ENCODE results near the gene TTC29. TPM values are rescaled to one million over a fixed set of nuclear protein-coding genes. Genes with fewer than 3 reads are reported as not detected.
"Not testable (repeated sequence)": the region's sequence is repeated elsewhere in the genome, so short reads cannot be mapped to it uniquely, and the experiment has no call there.

Gene TTC29
- total RNA-seq, 1 donor: under 0.01 TPM

DNA sequence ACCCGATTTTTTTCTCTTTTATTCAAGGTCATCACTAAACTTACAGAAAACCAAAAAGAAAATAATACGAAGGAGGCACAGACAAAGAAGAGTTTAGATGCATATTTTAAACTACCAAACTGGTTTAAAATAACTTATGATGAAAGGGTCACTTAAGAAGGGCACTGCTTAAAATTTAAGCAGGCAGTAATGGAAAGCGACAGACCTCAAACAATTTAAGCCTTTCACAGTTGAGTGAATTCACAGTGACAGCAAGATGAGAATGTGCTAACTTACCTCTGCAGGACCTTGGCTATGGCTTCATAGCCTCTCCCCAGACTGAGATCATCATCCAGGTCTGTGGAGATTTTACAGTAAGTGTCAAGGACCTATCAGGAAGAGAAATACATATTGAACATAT lies 112.1 kb downstream of the TTC29 start:
- Histone ChIP-seq H3K4me2 (ENCODE audit: insufficient read depth, low read length) (no peak overlapping the region), H2AFZ (ENCODE audit: low read length) (no peak overlapping the region), H3K4me3 (ENCODE audit: insufficient read depth, low read length) (no peak overlapping the region), H3K9me3 (ENCODE audit: low read depth, low read length) (no peaks in the 10 kb centered on the region), H3K79me2 (ENCODE audit: insufficient read depth, low read length) (no peaks in the 10 kb centered on the region), H3K4me1 (ENCODE audit: insufficient read depth, low read length) (no peaks in the 10 kb centered on the region), H3K27ac (ENCODE audit: low read depth, low read length) (no peak overlapping the region), H4K20me1 (ENCODE audit: insufficient read depth, low read length) (no peaks in the 10 kb centered on the region), H3K27me3 (ENCODE audit: insufficient read depth, low read length) (no peaks in the 10 kb centered on the region), H3K36me3 (ENCODE audit: insufficient read depth, low read length) (no peaks in the 10 kb centered on the region)
- DNase-seq (ENCODE audit: insufficient read length, low spot score, missing footprints): no peak
- TF ChIP-seq, protein P1, sequence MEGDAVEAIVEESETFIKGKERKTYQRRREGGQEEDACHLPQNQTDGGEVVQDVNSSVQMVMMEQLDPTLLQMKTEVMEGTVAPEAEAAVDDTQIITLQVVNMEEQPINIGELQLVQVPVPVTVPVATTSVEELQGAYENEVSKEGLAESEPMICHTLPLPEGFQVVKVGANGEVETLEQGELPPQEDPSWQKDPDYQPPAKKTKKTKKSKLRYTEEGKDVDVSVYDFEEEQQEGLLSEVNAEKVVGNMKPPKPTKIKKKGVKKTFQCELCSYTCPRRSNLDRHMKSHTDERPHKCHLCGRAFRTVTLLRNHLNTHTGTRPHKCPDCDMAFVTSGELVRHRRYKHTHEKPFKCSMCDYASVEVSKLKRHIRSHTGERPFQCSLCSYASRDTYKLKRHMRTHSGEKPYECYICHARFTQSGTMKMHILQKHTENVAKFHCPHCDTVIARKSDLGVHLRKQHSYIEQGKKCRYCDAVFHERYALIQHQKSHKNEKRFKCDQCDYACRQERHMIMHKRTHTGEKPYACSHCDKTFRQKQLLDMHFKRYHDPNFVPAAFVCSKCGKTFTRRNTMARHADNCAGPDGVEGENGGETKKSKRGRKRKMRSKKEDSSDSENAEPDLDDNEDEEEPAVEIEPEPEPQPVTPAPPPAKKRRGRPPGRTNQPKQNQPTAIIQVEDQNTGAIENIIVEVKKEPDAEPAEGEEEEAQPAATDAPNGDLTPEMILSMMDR (IDR thresholded peaks at IDR 0.05; ENCODE audit: extremely low read depth, low read depth, low read length): no peak

DNA sequence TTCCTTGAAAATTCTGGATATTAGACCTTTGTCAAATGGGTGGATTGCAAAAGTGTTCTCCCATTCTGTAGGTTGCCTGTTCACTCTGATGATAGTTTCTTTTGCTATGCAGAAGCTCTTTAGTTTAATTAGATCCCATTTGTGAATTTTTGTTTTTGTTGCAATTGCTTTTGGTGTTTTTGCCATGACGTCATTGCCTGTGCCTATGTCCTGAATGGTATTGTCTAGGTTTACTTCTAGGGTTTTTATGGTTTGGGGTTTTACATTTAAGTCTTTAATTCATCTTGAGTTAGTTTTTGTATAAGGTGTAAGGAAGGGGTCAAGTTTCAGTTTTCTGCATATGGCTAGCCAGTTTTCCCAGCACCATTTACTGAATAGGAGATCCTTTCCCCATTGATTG lies 122.7 kb downstream of the TTC29 start:
- not testable (repeated sequence) for H3K79me2 ChIP-seq (ENCODE audit: insufficient read depth, low read length); H3K4me2 ChIP-seq (ENCODE audit: insufficient read depth, low read length); H3K4me3 ChIP-seq (ENCODE audit: insufficient read depth, low read length); H4K20me1 ChIP-seq (ENCODE audit: insufficient read depth, low read length); H3K27ac ChIP-seq (ENCODE audit: low read depth, low read length); H2AFZ ChIP-seq (ENCODE audit: low read length); H3K27me3 ChIP-seq (ENCODE audit: insufficient read depth, low read length); H3K36me3 ChIP-seq (ENCODE audit: insufficient read depth, low read length); H3K4me1 ChIP-seq (ENCODE audit: insufficient read depth, low read length); H3K9me3 ChIP-seq (ENCODE audit: low read depth, low read length); DNase-seq (ENCODE audit: insufficient read length, low spot score, missing footprints)

DNA sequence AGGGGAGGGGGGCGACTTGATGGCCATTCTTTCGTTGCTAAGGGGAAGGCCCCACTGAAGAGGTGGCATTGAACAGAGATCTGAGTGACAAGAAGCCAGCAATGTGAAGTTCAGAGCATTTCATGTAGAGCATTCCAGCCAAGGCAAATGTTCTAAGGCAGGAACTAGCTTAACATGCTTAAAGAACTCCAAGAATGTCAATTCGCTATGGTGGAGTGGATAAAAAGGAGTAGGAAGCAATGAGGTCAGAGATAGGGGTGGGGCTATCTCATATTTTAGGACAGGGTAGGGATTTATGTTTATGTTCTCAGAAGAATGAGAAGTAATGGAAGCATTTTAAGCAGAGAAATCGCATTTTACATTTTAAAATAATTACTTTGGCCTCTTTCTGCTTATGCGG lies 130.9 kb downstream of the TTC29 start:
- no peaks in the 10 kb centered on the region for H3K4me1 ChIP-seq (ENCODE audit: insufficient read depth, low read length)
- TF ChIP-seq, protein P1 (IDR thresholded peaks at IDR 0.05; ENCODE audit: extremely low read depth, low read depth, low read length): no peak
- DNase-seq (ENCODE audit: insufficient read length, low spot score, missing footprints): no peak
- no peak overlapping the region for H3K4me2 ChIP-seq (ENCODE audit: insufficient read depth, low read length)
- no peaks in the 10 kb centered on the region for H4K20me1 ChIP-seq (ENCODE audit: insufficient read depth, low read length)
- no peaks in the 10 kb centered on the region for H3K9me3 ChIP-seq (ENCODE audit: low read depth, low read length)
- H3K36me3 ChIP-seq (ENCODE audit: insufficient read depth, low read length): no peaks in the 10 kb centered on the region
- no peak overlapping the region for H2AFZ ChIP-seq (ENCODE audit: low read length)
- H3K79me2 ChIP-seq (ENCODE audit: insufficient read depth, low read length): no peaks in the 10 kb centered on the region
- no peak overlapping the region for H3K4me3 ChIP-seq (ENCODE audit: insufficient read depth, low read length)
- no peak overlapping the region for H3K27ac ChIP-seq (ENCODE audit: low read depth, low read length)
- H3K27me3 ChIP-seq (ENCODE audit: insufficient read depth, low read length): no peaks in the 10 kb centered on the region

DNA sequence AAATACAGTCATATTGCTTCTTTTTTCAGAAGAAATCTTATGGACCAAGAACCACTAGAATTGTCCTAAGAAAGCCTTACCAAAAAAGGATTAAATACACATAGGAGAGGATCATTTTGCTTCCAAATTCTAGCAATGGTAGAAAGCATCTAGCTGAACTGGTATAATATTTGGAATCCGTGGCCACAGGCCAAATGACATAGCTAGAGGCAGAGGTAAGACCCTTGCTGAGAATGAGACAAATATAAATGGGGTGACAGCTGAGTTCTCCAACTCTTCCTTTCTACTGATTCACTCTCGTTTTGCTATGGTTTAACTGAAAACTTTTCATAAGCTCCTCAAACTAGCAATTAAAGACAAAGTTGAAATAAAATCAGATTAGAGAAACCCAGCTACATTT lies 150.0 kb downstream of the TTC29 start:
- no peak overlapping the region for H3K27ac ChIP-seq (ENCODE audit: low read depth, low read length)
- no peak overlapping the region for H2AFZ ChIP-seq (ENCODE audit: low read length)
- H3K36me3 ChIP-seq (ENCODE audit: insufficient read depth, low read length): no peaks in the 10 kb centered on the region
- H3K27me3 ChIP-seq (ENCODE audit: insufficient read depth, low read length): no peaks in the 10 kb centered on the region
- H4K20me1 ChIP-seq (ENCODE audit: insufficient read depth, low read length): no peaks in the 10 kb centered on the region
- no peaks in the 10 kb centered on the region for H3K9me3 ChIP-seq (ENCODE audit: low read depth, low read length)
- TF ChIP-seq, protein P1 (IDR thresholded peaks at IDR 0.05; ENCODE audit: extremely low read depth, low read depth, low read length): no peak
- peak; percentile 4 for DNase-seq (ENCODE audit: insufficient read length, low spot score, missing footprints)
- no peak overlapping the region for H3K4me3 ChIP-seq (ENCODE audit: insufficient read depth, low read length)
- no peaks in the 10 kb centered on the region for H3K79me2 ChIP-seq (ENCODE audit: insufficient read depth, low read length)
- no peak overlapping the region for H3K4me2 ChIP-seq (ENCODE audit: insufficient read depth, low read length)
- no peaks in the 10 kb centered on the region for H3K4me1 ChIP-seq (ENCODE audit: insufficient read depth, low read length)

Data from osteoblast (primary cell).